B cell (primary cell): Measurements from ENCODE around the gene GPR137B. TPM values are rescaled to one million over a fixed set of nuclear protein-coding genes. Genes with fewer than 3 reads are reported as not detected.

ENCODE experiments used
- ATAC-seq: fragments of 200-7000 bp; cut with Tn5 transposase; one replicate; pipeline ENCODE4 v1.10.0; 2021; ENCODE audit warnings: low read depth, mild to moderate bottlenecking, moderate number of reproducible peaks, moderate library complexity
- CTCF ChIA-PET: fragments of 350-600 bp; sonication (Branson Sonifier 250); formaldehyde crosslinking; loops from one replicate; lab custom pipeline; 2021; ENCODE audit warnings: antibody characterized with exemption, inconsistent platforms; lab: Charles Lee
- POLR2A ChIA-PET: fragments of 350-600 bp; sonication (Branson Sonifier 250); formaldehyde crosslinking; loops from one replicate; lab custom pipeline; 2021; ENCODE audit warnings: antibody characterized with exemption; lab: Charles Lee
- DNase-seq: peaks from one replicate; pipeline ENCODE4 v3.0.0; 2013
- H2AFZ ChIP-seq: 2 replicates; pipeline ENCODE4 v1.6.1; 2012; ENCODE audit warnings: mild to moderate bottlenecking, low read depth, low read length; ENCODE audit not compliant: insufficient read depth, poor library complexity, severe bottlenecking
- H3K27ac ChIP-seq, 2 donors: 1 replicate in 1 of 2; 2 replicates in 1 of 2; pipeline ENCODE4 v1.5.1; 2012 to 2013; ENCODE audit warnings: low read length in 2 of 2, mild to moderate bottlenecking in 2 of 2, moderate library complexity in 1 of 2
- H3K27me3 ChIP-seq, 4 experiments: fragments of 200-600 bp in 1 of 4; sonication (generic) in 1 of 4; replicated peaks in 1 of 4; 1 replicate in 2 of 4; 2 replicates in 2 of 4; pipeline versions ENCODE4 v1.6.1 to v1.7.0; 2013 to 2016; ENCODE audit warnings: low read length in 3 of 4, mild to moderate bottlenecking in 2 of 4, mixed read lengths in 1 of 4, moderate library complexity in 1 of 4; ENCODE audit not compliant: insufficient read depth in 4 of 4, control insufficient read depth in 3 of 4; ENCODE audit errors: control extremely low read depth in 1 of 4
- H3K36me3 ChIP-seq, 2 experiments: replicated peaks in 1 of 2; 1 replicate in 1 of 2; 2 replicates in 1 of 2; pipeline versions ENCODE4 v1.6.1 to v1.7.1; 2013; ENCODE audit warnings: low read length in 1 of 2; ENCODE audit not compliant: insufficient read depth in 2 of 2, control insufficient read depth in 1 of 2; ENCODE audit errors: control extremely low read depth in 1 of 2, extremely low read depth in 1 of 2
- H3K4me1 ChIP-seq, 2 donors: fragments of 200-600 bp in 1 of 2; sonication (generic) in 1 of 2; 1 replicate in 1 of 2; 2 replicates in 1 of 2; pipeline versions ENCODE4 v1.5.1 to v1.6.1; 2013 to 2017; ENCODE audit warnings: low read length in 2 of 2; ENCODE audit not compliant: control insufficient read depth in 2 of 2, insufficient read depth in 2 of 2
- H3K4me2 ChIP-seq: replicated peaks from 2 replicates; pipeline ENCODE3; 2012; ENCODE audit warnings: mild to moderate bottlenecking, low read depth, low read length; ENCODE audit not compliant: poor library complexity, severe bottlenecking
- H3K4me3 ChIP-seq, 5 experiments: fragments of 200-600 bp in 1 of 5; sonication (generic) in 1 of 5; 1 replicate in 3 of 5; 2 replicates in 2 of 5; pipeline versions ENCODE4 v1.5.1 to v1.7.0; 2011 to 2016; ENCODE audit warnings: low read length in 4 of 5, mild to moderate bottlenecking in 4 of 5, low read depth in 2 of 5, control low read depth in 1 of 5, moderate library complexity in 1 of 5; ENCODE audit not compliant: insufficient read depth in 1 of 5; ENCODE audit errors: control extremely low read depth in 1 of 5, extremely low read depth in 1 of 5
- H3K79me2 ChIP-seq: fragments of 200-600 bp; sonication (generic); one replicate; pipeline ENCODE4 v1.6.0; 2016; ENCODE audit warnings: low read length; ENCODE audit not compliant: control insufficient read depth, insufficient read depth
- H3K9ac ChIP-seq: fragments of 200-600 bp; sonication (generic); 2 replicates; pipeline ENCODE4 v1.6.1; 2017; ENCODE audit warnings: mild to moderate bottlenecking, low read length, moderate library complexity
- H3K9me3 ChIP-seq, 3 donors: one replicate each; pipeline versions ENCODE4 v1.6.1 to v1.7.1; 2013; ENCODE audit warnings: low read length in 2 of 3; ENCODE audit not compliant: control insufficient read depth in 2 of 3, insufficient read depth in 1 of 3; ENCODE audit errors: control extremely low read depth in 1 of 3
- H4K20me1 ChIP-seq: 2 replicates; pipeline ENCODE4 v1.6.0; 2012; ENCODE audit warnings: mild to moderate bottlenecking, low read length; ENCODE audit not compliant: insufficient read depth, control insufficient read depth, poor library complexity, severe bottlenecking
- H3K27ac Mint-ChIP-seq: one replicate; pipeline ENCODE4 v1.8.0; 2021; ENCODE audit warnings: mixed read lengths
- H3K27me3 Mint-ChIP-seq: one replicate; pipeline ENCODE4 v1.8.0; 2021; ENCODE audit warnings: mixed read lengths
- H3K4me1 Mint-ChIP-seq: one replicate; pipeline ENCODE4 v1.8.0; 2021; ENCODE audit warnings: mixed read lengths
- H3K4me3 Mint-ChIP-seq: one replicate; pipeline ENCODE4 v1.8.0; 2021; ENCODE audit warnings: mixed read lengths
- H3K9me3 Mint-ChIP-seq: one replicate; pipeline ENCODE4 v1.8.0; 2022; ENCODE audit warnings: mixed read lengths; ENCODE audit not compliant: insufficient read depth
- EZH2 ChIP-seq: IDR thresholded peaks from 2 replicates; pipeline ENCODE4 v1.6.1; 2012; ENCODE audit warnings: borderline replicate concordance, low read depth, mild to moderate bottlenecking, moderate library complexity, low read length; ENCODE audit not compliant: insufficient read depth, poor library complexity, severe bottlenecking
- WGBS: methylation state at CpG from one replicate; pipeline ENCODE4 v1.1.5; 2013; ENCODE audit warnings: missing lambda C conversion rate; ENCODE audit not compliant: insufficient coverage; 5-methylcytosine and 5-hydroxymethylcytosine counted together
- intact Hi-C: fragments of 100-400 bp; cut with micrococcal nuclease; formaldehyde crosslinking; loops from one replicate; pipeline ENCODE4 v1.10.0; 2022
- polyA plus RNA-seq: library from polyadenylated mRNA; depleted of rRNA; stranded (reverse); fragments of >200 nt; gene quantifications from 2 replicates; pipeline ENCODE4 v1.2.3, GENCODE V29; 2012
- total RNA-seq, 2 donors: library from RNA; stranded (reverse); fragments of 120-200 nt in 1 of 2; gene quantifications; 1 replicate in 1 of 2; 2 replicates in 1 of 2; pipeline versions ENCODE4 v1.2.3 to v1.2.4, GENCODE V29; 2013 to 2022
- TF ChIP-seq, protein P1 (sequence below): fragments of 200-600 bp; IDR thresholded peaks from one replicate; pipeline ENCODE4 v1.8.0; 2022; ENCODE audit warnings: antibody characterized with exemption, mild to moderate bottlenecking

Gene GPR137B
- total and polyA plus RNA-seq, 2 donors (not counting 1 experiment from before 2014, with no cell fraction given) = 1.5 to 11.8 TPM

DNA sequence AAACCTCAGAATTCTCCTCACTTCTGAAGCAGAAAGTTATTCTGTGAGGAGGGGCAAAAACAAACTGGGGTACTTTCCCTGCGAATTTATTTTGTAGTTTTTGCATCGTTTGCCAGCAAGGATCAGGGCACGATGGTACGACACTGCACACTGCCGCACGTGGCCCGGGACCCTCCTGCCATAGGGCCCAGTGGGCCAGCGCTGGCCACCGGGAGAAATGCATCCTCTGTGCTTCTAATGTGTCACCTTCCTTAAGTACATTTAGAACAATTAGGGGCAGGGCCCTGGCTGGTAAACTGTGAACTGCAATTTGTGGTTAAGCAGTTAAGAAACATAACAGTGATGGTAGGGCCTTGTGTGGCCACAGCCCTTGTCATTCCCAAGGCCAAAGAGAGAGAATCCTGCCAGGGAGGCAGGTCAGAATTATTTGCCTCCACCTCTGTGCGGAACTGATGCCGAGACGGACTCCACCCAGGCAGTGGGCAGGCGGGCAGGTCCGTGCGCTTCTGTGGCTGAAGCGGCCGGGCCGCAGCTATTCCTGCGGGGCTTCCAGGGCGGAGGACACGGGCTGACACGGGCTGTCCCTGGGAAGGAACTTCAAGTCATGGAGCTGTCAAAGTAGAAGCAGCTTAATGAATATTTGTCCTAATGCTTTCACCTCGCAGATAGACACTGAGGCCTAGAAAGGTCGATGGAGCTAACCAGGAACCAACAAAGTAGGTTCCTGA, 12.5 kb downstream of the GPR137B start:
- Histone ChIP-seq H3K27me3 (peaks cover 0 to 30% (median 14%) of the 10 kb centered on the region in 4 experiments), H2AFZ (no peak overlapping the region), H3K4me1 (peaks cover 23 to 36% of the 10 kb centered on the region in 2 donors), H3K4me2 (no peak overlapping the region), H3K9me3 (peaks cover 0 to 51% (median 3%) of the 10 kb centered on the region in 3 donors), H3K4me3 (no peak overlapping the region), H3K36me3 (no peaks in the 10 kb centered on the region), H3K27ac (no peak overlapping the region), H4K20me1 (peaks cover 6% of the 10 kb centered on the region), H3K79me2 (peaks cover 18% of the 10 kb centered on the region), H3K9ac (no peak overlapping the region)
- Mint-ChIP-seq H3K9me3 (no peaks in the 10 kb centered on the region), H3K4me1 (peaks cover 44% of the 10 kb centered on the region), H3K4me3 (no peak overlapping the region), H3K27me3 (peaks cover 24% of the 10 kb centered on the region), H3K27ac (no peak overlapping the region)
- intact Hi-C loops = loop anchor here (5.0 kb wide), 1 partner anchor 288 kb away; the partner anchor contains the start of gene LYST
- TF ChIP-seq, protein P1, sequence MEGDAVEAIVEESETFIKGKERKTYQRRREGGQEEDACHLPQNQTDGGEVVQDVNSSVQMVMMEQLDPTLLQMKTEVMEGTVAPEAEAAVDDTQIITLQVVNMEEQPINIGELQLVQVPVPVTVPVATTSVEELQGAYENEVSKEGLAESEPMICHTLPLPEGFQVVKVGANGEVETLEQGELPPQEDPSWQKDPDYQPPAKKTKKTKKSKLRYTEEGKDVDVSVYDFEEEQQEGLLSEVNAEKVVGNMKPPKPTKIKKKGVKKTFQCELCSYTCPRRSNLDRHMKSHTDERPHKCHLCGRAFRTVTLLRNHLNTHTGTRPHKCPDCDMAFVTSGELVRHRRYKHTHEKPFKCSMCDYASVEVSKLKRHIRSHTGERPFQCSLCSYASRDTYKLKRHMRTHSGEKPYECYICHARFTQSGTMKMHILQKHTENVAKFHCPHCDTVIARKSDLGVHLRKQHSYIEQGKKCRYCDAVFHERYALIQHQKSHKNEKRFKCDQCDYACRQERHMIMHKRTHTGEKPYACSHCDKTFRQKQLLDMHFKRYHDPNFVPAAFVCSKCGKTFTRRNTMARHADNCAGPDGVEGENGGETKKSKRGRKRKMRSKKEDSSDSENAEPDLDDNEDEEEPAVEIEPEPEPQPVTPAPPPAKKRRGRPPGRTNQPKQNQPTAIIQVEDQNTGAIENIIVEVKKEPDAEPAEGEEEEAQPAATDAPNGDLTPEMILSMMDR = no peak
- TF ChIP-seq EZH2 = no peak
- DNase-seq (no peak), ATAC-seq (no peak)
- POLR2A ChIA-PET = no interaction called here
- CTCF ChIA-PET = interaction anchor here (1.1 kb wide), 1 partner anchor 10 kb away, joined by 3 read pairs; no protein-coding TSS in a partner anchor
- WGBS = 95% methylated on average over 24 of the region's 24 CpGs

DNA sequence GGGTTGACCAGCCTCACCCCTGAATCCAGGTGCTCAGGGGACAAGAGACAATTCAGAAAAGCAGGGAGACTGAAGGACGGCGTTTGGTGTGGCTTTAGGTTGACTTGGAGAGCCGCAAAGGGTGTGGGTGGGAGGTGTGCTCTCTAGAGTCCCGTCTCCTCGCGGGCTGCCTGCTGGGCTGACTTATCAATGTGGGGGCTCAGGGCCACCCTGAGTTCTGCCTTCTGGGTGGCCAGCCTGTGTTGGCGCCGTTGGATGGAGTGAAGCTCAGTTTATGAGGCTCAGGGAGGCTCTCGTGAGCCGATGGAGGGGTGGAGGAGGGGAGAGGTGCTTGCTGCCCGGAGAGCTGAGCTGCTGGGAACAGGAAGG, 13.0 kb downstream of the GPR137B start:
- Mint-ChIP-seq H3K27ac (no peak overlapping the region), H3K4me1 (peaks cover 48% of the 10 kb centered on the region), H3K27me3 (peaks cover 21% of the 10 kb centered on the region), H3K4me3 (peak overlapping the region; percentile 12), H3K9me3 (no peaks in the 10 kb centered on the region)
- ChIA-PET POLR2A (interaction anchor here (0.7 kb wide), 1 partner anchor 13 kb away, joined by 3 read pairs; the partner anchor contains the start of gene GPR137B), CTCF (no interaction called here)
- no peak overlapping the region for H2AFZ ChIP-seq
- peaks cover 0 to 54% (median 3%) of the 10 kb centered on the region in 3 donors for H3K9me3 ChIP-seq
- H3K4me2 ChIP-seq = no peak overlapping the region
- H3K27ac ChIP-seq = no peak overlapping the region
- H3K9ac ChIP-seq = no peak overlapping the region
- 93% methylated on average over 11 of the region's 11 CpGs for WGBS
- H3K4me3 ChIP-seq = no peak overlapping the region
- peaks cover 6% of the 10 kb centered on the region for H4K20me1 ChIP-seq
- no peaks in the 10 kb centered on the region for H3K36me3 ChIP-seq
- H3K27me3 ChIP-seq = peaks cover 0 to 35% (median 16%) of the 10 kb centered on the region in 4 experiments
- H3K79me2 ChIP-seq = peaks cover 13% of the 10 kb centered on the region
- intact Hi-C loops = loop anchor here (5.0 kb wide), 1 partner anchor 288 kb away; the partner anchor contains the start of gene LYST
- DNase-seq (no peak), ATAC-seq (no peak)
- peaks cover 29 to 41% of the 10 kb centered on the region in 2 donors for H3K4me1 ChIP-seq
- TF ChIP-seq, protein P1 = no peak
